ENCODE data around the gene CACNA1C.
"Not testable (repeated sequence)": the region's sequence is repeated elsewhere in the genome, so short reads cannot be mapped to it uniquely, and the experiment has no call there.

The CACNA1C gene

GRCh38 chr12:2735432-2735831, 682.6 kb downstream of the CACNA1C start:
- DNase-seq (ENCODE audit: insufficient read length, low spot score) (no peak), FAIRE-seq (no peak)
- no peak for TF ChIP-seq CTCF (IDR thresholded peaks at IDR 0.05; ENCODE audit: insufficient read depth, missing control alignments)

GRCh38 chr12:2737656-2738241, 685.0 kb downstream of the CACNA1C start:
- DNase-seq (ENCODE audit: insufficient read length, low spot score): no peak
- no peak for TF ChIP-seq CTCF (IDR thresholded peaks at IDR 0.05; ENCODE audit: insufficient read depth, missing control alignments)
- no peak for FAIRE-seq

GRCh38 chr12:2739069-2739468, 686.3 kb downstream of the CACNA1C start:
- FAIRE-seq (no peak), DNase-seq (ENCODE audit: insufficient read length, low spot score) (no peak)
- TF ChIP-seq CTCF (IDR thresholded peaks at IDR 0.05; ENCODE audit: insufficient read depth, missing control alignments): no peak

- FAIRE-seq (no peak), DNase-seq (ENCODE audit: insufficient read length, low spot score) (no peak)
- peak; percentile 50 for TF ChIP-seq CTCF (IDR thresholded peaks at IDR 0.05; ENCODE audit: insufficient read depth, missing control alignments)
Observed at GRCh38 chr12:2739832-2740641, 687.2 kb downstream of the CACNA1C start.

GRCh38 chr12:2742037-2742436, 689.2 kb downstream of the CACNA1C start:
- DNase-seq (ENCODE audit: insufficient read length, low spot score); FAIRE-seq: not testable (repeated sequence)

- DNase-seq (ENCODE audit: insufficient read length, low spot score) (no peak), FAIRE-seq (no peak)
- TF ChIP-seq CTCF (IDR thresholded peaks at IDR 0.05; ENCODE audit: insufficient read depth, missing control alignments): no peak
Observed at GRCh38 chr12:2743478-2743877, 690.7 kb downstream of the CACNA1C start.

GRCh38 chr12:2745655-2746054, 692.9 kb downstream of the CACNA1C start:
- TF ChIP-seq CTCF (IDR thresholded peaks at IDR 0.05; ENCODE audit: insufficient read depth, missing control alignments): no peak
- no peak for FAIRE-seq
- no peak for DNase-seq (ENCODE audit: insufficient read length, low spot score)

Measured in D721Med (cell line).